MCF 10A (cell line): Measurements from ENCODE around the gene PIEZO2. TPM values are rescaled to one million over a fixed set of nuclear protein-coding genes. Genes with fewer than 3 reads are reported as not detected.

Source experiments
- BruUV-seq: library from RNA; stranded (reverse); fragments of 400-500 nt; replicated peaks from 2 replicates; lab custom pipeline; 2021; lab: Mats Ljungman, UMichigan
- CTCF ChIA-PET: fragments of 300-600 bp; sonication (Branson Sonifier 250); formaldehyde crosslinking; extraction: SDS; loops from one replicate; lab custom pipeline; 2021; ENCODE audit warnings: antibody characterized with exemption, inconsistent platforms; lab: Yijun Ruan, JAX
- POLR2A ChIA-PET: fragments of 300-600, 350-650 bp; sonication (Branson Sonifier 250); formaldehyde crosslinking; extraction: SDS; loops from one replicate; lab custom pipeline; 2020; ENCODE audit warnings: antibody characterized with exemption, inconsistent platforms; lab: Yijun Ruan, JAX
- DNase-seq: peaks from one replicate; pipeline ENCODE4 v3.0.0-alpha.2; 2018; ENCODE audit not compliant: unreplicated experiment
- H3K27ac Mint-ChIP-seq: one replicate; pipeline ENCODE4 v1.8.0; 2022; ENCODE audit warnings: mild to moderate bottlenecking, low read depth, mixed read lengths; ENCODE audit not compliant: unreplicated experiment
- H3K27me3 Mint-ChIP-seq: one replicate; pipeline ENCODE4 v1.8.0; 2022; ENCODE audit warnings: mixed read lengths; ENCODE audit not compliant: insufficient read depth, unreplicated experiment
- H3K36me3 Mint-ChIP-seq: one replicate; pipeline ENCODE4 v1.8.0; 2022; ENCODE audit warnings: mild to moderate bottlenecking, moderate library complexity, mixed read lengths; ENCODE audit not compliant: insufficient read depth, unreplicated experiment
- H3K4me1 Mint-ChIP-seq: one replicate; pipeline ENCODE4 v1.8.0; 2022; ENCODE audit warnings: mixed read lengths; ENCODE audit not compliant: insufficient read depth, unreplicated experiment
- H3K4me3 Mint-ChIP-seq: one replicate; pipeline ENCODE4 v1.8.0; 2022; ENCODE audit warnings: mild to moderate bottlenecking, moderate library complexity, mixed read lengths; ENCODE audit not compliant: unreplicated experiment
- H3K9me3 Mint-ChIP-seq: one replicate; pipeline ENCODE4 v1.8.0; 2022; ENCODE audit warnings: mixed read lengths; ENCODE audit not compliant: unreplicated experiment
- intact Hi-C: fragments of 100-400 bp; cut with micrococcal nuclease; formaldehyde crosslinking; loops from 2 replicates; pipeline ENCODE4 v1.14.1; 2022
- total RNA-seq: library from RNA; stranded (reverse); gene quantifications from 2 replicates; pipeline ENCODE4 v1.2.3, GENCODE V29; 2022
- TF ChIP-seq, protein P1 (sequence below): fragments of 200-600 bp; IDR thresholded peaks from one replicate; pipeline ENCODE4 v1.8.0; 2022; ENCODE audit warnings: antibody characterized with exemption, mild to moderate bottlenecking; ENCODE audit not compliant: unreplicated experiment

PIEZO2 gene
- total RNA-seq, 1 experiment from 2014 or later = 0.49 TPM

- Mint-ChIP-seq H3K36me3 (no peaks in the 10 kb centered on the region), H3K9me3 (peaks cover 7% of the 10 kb centered on the region), H3K27ac (no peak overlapping the region), H3K27me3 (no peaks in the 10 kb centered on the region), H3K4me3 (no peak overlapping the region), H3K4me1 (peaks cover 8% of the 10 kb centered on the region)
- no TSS peak for BruUV-seq
- ChIA-PET CTCF (interaction anchor here (0.6 to 0.7 kb wide), 2 partner anchors 23 to 30 kb away, joined by 3 read pairs; no protein-coding TSS in a partner anchor), POLR2A (no interaction called here)
- DNase-seq = no peak
- intact Hi-C loops = no loop called here
- TF ChIP-seq, protein P1, sequence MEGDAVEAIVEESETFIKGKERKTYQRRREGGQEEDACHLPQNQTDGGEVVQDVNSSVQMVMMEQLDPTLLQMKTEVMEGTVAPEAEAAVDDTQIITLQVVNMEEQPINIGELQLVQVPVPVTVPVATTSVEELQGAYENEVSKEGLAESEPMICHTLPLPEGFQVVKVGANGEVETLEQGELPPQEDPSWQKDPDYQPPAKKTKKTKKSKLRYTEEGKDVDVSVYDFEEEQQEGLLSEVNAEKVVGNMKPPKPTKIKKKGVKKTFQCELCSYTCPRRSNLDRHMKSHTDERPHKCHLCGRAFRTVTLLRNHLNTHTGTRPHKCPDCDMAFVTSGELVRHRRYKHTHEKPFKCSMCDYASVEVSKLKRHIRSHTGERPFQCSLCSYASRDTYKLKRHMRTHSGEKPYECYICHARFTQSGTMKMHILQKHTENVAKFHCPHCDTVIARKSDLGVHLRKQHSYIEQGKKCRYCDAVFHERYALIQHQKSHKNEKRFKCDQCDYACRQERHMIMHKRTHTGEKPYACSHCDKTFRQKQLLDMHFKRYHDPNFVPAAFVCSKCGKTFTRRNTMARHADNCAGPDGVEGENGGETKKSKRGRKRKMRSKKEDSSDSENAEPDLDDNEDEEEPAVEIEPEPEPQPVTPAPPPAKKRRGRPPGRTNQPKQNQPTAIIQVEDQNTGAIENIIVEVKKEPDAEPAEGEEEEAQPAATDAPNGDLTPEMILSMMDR = no peak
Observed at GRCh38 chr18:11124054-11124453, 25.3 kb downstream of the PIEZO2 start.

- ChIA-PET CTCF (interaction anchor here (0.6 to 0.8 kb wide), 2 partner anchors 15 to 36 kb away, joined by 3 read pairs; no protein-coding TSS in a partner anchor), POLR2A (no interaction called here)
- Mint-ChIP-seq H3K4me1 (peaks cover 8% of the 10 kb centered on the region), H3K4me3 (no peak overlapping the region), H3K27me3 (no peaks in the 10 kb centered on the region), H3K9me3 (no peaks in the 10 kb centered on the region), H3K27ac (no peak overlapping the region), H3K36me3 (no peaks in the 10 kb centered on the region)
- no peak for DNase-seq
- TF ChIP-seq, protein P1 = no peak
- no TSS peak for BruUV-seq
- intact Hi-C loops = no loop called here
Observed at GRCh38 chr18:11121443-11121849, 27.9 kb downstream of the PIEZO2 start.

- H3K4me1 Mint-ChIP-seq = peaks cover 8% of the 10 kb centered on the region
- H3K4me3 Mint-ChIP-seq = no peak overlapping the region
- intact Hi-C loops = no loop called here
- H3K27me3 Mint-ChIP-seq = no peaks in the 10 kb centered on the region
- H3K9me3 Mint-ChIP-seq = no peaks in the 10 kb centered on the region
- H3K36me3 Mint-ChIP-seq = no peaks in the 10 kb centered on the region
- ChIA-PET POLR2A (interaction anchor here (0.7 to 1.2 kb wide), 2 partner anchors 9 to 191 kb away, joined by 3 read pairs; no protein-coding TSS in a partner anchor), CTCF (interaction anchor here (0.6 to 1.4 kb wide), 3 partner anchors 34 to 701 kb away, joined by 3 to 5 read pairs (median 3); no protein-coding TSS in a partner anchor)
- BruUV-seq = no TSS peak
- TF ChIP-seq, protein P1 = no peak
- H3K27ac Mint-ChIP-seq = no peak overlapping the region
- no peak for DNase-seq
Observed at GRCh38 chr18:11119959-11120587, 29.3 kb downstream of the PIEZO2 start.

- ChIA-PET POLR2A (interaction anchor here (1.2 kb wide), 1 partner anchor 191 kb away, joined by 3 read pairs; no protein-coding TSS in a partner anchor), CTCF (interaction anchor here (0.6 to 1.4 kb wide), 2 partner anchors 35 to 280 kb away, joined by 3 to 5 read pairs; no protein-coding TSS in a partner anchor)
- TF ChIP-seq, protein P1 = no peak
- intact Hi-C loops = no loop called here
- H3K36me3 Mint-ChIP-seq = no peaks in the 10 kb centered on the region
- H3K4me3 Mint-ChIP-seq = no peak overlapping the region
- DNase-seq = no peak
- BruUV-seq = no TSS peak
- H3K27me3 Mint-ChIP-seq = no peaks in the 10 kb centered on the region
- H3K4me1 Mint-ChIP-seq = peaks cover 8% of the 10 kb centered on the region
- no peaks in the 10 kb centered on the region for H3K9me3 Mint-ChIP-seq
- H3K27ac Mint-ChIP-seq = no peak overlapping the region
Observed at GRCh38 chr18:11119550-11119949, 29.8 kb downstream of the PIEZO2 start.
